Effector memory CD4-positive, alpha-beta T cell (primary cell): ENCODE data around the gene STX7.

ENCODE experiments used
- DNase-seq, 3 donors: peaks; one replicate each; pipeline ENCODE4 v3.0.0-alpha.2; 2020
- H3K27ac ChIP-seq: 2 replicates; pipeline ENCODE4 v1.7.0; 2013; ENCODE audit warnings: mild to moderate bottlenecking, low read length, moderate library complexity; ENCODE audit not compliant: insufficient read depth, poor library complexity, severe bottlenecking
- H3K27me3 ChIP-seq: replicated peaks from 2 replicates; pipeline ENCODE4 v1.7.0; 2013; ENCODE audit warnings: mild to moderate bottlenecking, low read length; ENCODE audit not compliant: insufficient read depth, control insufficient read depth, poor library complexity, severe bottlenecking
- H3K36me3 ChIP-seq: 2 replicates; pipeline ENCODE4 v1.7.0; 2013; ENCODE audit warnings: mild to moderate bottlenecking, low read length, moderate library complexity; ENCODE audit not compliant: control insufficient read depth, insufficient read depth
- H3K4me1 ChIP-seq: 2 replicates; pipeline ENCODE4 v1.7.0; 2013; ENCODE audit warnings: low read length, mild to moderate bottlenecking; ENCODE audit not compliant: control insufficient read depth, insufficient read depth, poor library complexity, severe bottlenecking
- H3K4me3 ChIP-seq: 2 replicates; pipeline ENCODE4 v1.7.0; 2013; ENCODE audit warnings: low read length, low read depth, mild to moderate bottlenecking; ENCODE audit not compliant: insufficient read depth, poor library complexity, severe bottlenecking
- H3K9me3 ChIP-seq: 2 replicates; pipeline ENCODE4 v1.7.0; 2013; ENCODE audit warnings: mild to moderate bottlenecking, low read length, moderate library complexity; ENCODE audit not compliant: control insufficient read depth

The STX7 gene

GRCh38 chr6:132530293-132530974 is 17.5 kb upstream of the STX7 start:
- H3K4me3 ChIP-seq: no peak overlapping the region

GRCh38 chr6:132527791-132528190 is 14.9 kb upstream of the STX7 start:
- no peak for DNase-seq
- Histone ChIP-seq H3K4me3 (no peak overlapping the region), H3K27ac (no peak overlapping the region), H3K9me3 (no peaks in the 10 kb centered on the region), H3K36me3 (no peaks in the 10 kb centered on the region), H3K27me3 (no peaks in the 10 kb centered on the region), H3K4me1 (no peaks in the 10 kb centered on the region)

More at GRCh38 chr6:132530293-132530974, 17.5 kb upstream of the STX7 start:
- peak in 2 of 3 donors; percentile 37 to 58 for DNase-seq
- Histone ChIP-seq H3K27ac (no peak overlapping the region), H3K9me3 (no peaks in the 10 kb centered on the region), H3K27me3 (no peaks in the 10 kb centered on the region), H3K4me1 (no peaks in the 10 kb centered on the region), H3K36me3 (no peaks in the 10 kb centered on the region)

GRCh38 chr6:132526461-132526860 is 13.5 kb upstream of the STX7 start:
- Histone ChIP-seq H3K4me1 (no peaks in the 10 kb centered on the region), H3K36me3 (no peaks in the 10 kb centered on the region), H3K27ac (no peak overlapping the region), H3K9me3 (no peaks in the 10 kb centered on the region), H3K4me3 (no peak overlapping the region), H3K27me3 (no peaks in the 10 kb centered on the region)
- no peak for DNase-seq

- DNase-seq: no peak
- Histone ChIP-seq H3K9me3 (no peaks in the 10 kb centered on the region), H3K4me3 (no peak overlapping the region), H3K27ac (no peak overlapping the region), H3K36me3 (no peaks in the 10 kb centered on the region), H3K4me1 (no peaks in the 10 kb centered on the region), H3K27me3 (no peaks in the 10 kb centered on the region)
Observed at GRCh38 chr6:132525866-132526265, 12.9 kb upstream of the STX7 start.

- no peak overlapping the region for H3K27ac ChIP-seq
- no peak for DNase-seq
- H3K9me3 ChIP-seq: no peaks in the 10 kb centered on the region
- no peaks in the 10 kb centered on the region for H3K27me3 ChIP-seq
- H3K4me1 ChIP-seq: no peaks in the 10 kb centered on the region
- H3K36me3 ChIP-seq: no peaks in the 10 kb centered on the region
- no peak overlapping the region for H3K4me3 ChIP-seq
Observed at GRCh38 chr6:132524646-132525045, 11.7 kb upstream of the STX7 start.

- no peak overlapping the region for H3K27ac ChIP-seq
- H3K4me3 ChIP-seq: no peak overlapping the region
- no peaks in the 10 kb centered on the region for H3K9me3 ChIP-seq
- DNase-seq: no peak
- no peaks in the 10 kb centered on the region for H3K4me1 ChIP-seq
- no peaks in the 10 kb centered on the region for H3K36me3 ChIP-seq
- no peaks in the 10 kb centered on the region for H3K27me3 ChIP-seq
Observed at GRCh38 chr6:132520953-132521352, 8.0 kb upstream of the STX7 start.

GRCh38 chr6:132515386-132515785 is 2.5 kb upstream of the STX7 start:
- Histone ChIP-seq H3K9me3 (no peaks in the 10 kb centered on the region), H3K36me3 (no peaks in the 10 kb centered on the region), H3K27me3 (no peaks in the 10 kb centered on the region), H3K4me1 (no peaks in the 10 kb centered on the region), H3K4me3 (no peak overlapping the region), H3K27ac (no peak overlapping the region)
- no peak for DNase-seq

GRCh38 chr6:132513831-132514545 is 1.1 kb upstream of the STX7 start:
- no peaks in the 10 kb centered on the region for H3K9me3 ChIP-seq
- peak overlapping the region; percentile 86 for H3K4me3 ChIP-seq
- H3K27me3 ChIP-seq: no peaks in the 10 kb centered on the region
- H3K4me1 ChIP-seq: no peaks in the 10 kb centered on the region
- no peak for DNase-seq
- H3K27ac ChIP-seq: no peak overlapping the region
- H3K36me3 ChIP-seq: no peaks in the 10 kb centered on the region

- H3K9me3 ChIP-seq: no peaks in the 10 kb centered on the region
- H3K4me1 ChIP-seq: no peaks in the 10 kb centered on the region
- H3K27ac ChIP-seq: no peak overlapping the region
- H3K36me3 ChIP-seq: no peaks in the 10 kb centered on the region
- no peak for DNase-seq
- peak overlapping the region; percentile 86 for H3K4me3 ChIP-seq
- no peaks in the 10 kb centered on the region for H3K27me3 ChIP-seq
Observed at GRCh38 chr6:132512342-132512637, 626 bp downstream of the STX7 start.

- Histone ChIP-seq H3K27me3 (no peaks in the 10 kb centered on the region), H3K4me1 (no peaks in the 10 kb centered on the region), H3K36me3 (no peaks in the 10 kb centered on the region), H3K4me3 (peak overlapping the region; percentile 86), H3K9me3 (no peaks in the 10 kb centered on the region), H3K27ac (no peak overlapping the region)
- no peak for DNase-seq
Observed at GRCh38 chr6:132511831-132512220, 1.1 kb downstream of the STX7 start.
